Caco-2 (cell line): ENCODE data around the gene PERCC1. TPM values are rescaled to one million over a fixed set of nuclear protein-coding genes. Genes with fewer than 3 reads are reported as not detected.

Source experiments
- BruUV-seq: library from RNA; stranded (reverse); fragments of 400-500 nt; replicated peaks from 2 replicates; lab custom pipeline; 2021; lab: Mats Ljungman, UMichigan
- CTCF ChIA-PET: fragments of 300-600 bp; sonication (Branson Sonifier 250); formaldehyde crosslinking; loops from one replicate; lab custom pipeline; 2022; ENCODE audit warnings: antibody characterized with exemption; lab: Charles Lee
- POLR2A ChIA-PET: fragments of 300-600 bp; sonication (Branson Sonifier 250); formaldehyde crosslinking; loops from one replicate; lab custom pipeline; 2022; ENCODE audit warnings: antibody characterized with exemption; lab: Charles Lee
- DNase-seq, 2 experiments: peaks; one replicate each; pipeline versions ENCODE4 v3.0.0 to v3.0.0-alpha.2; 2020 to 2022
- H3K27me3 ChIP-seq: replicated peaks from 2 replicates; pipeline ENCODE4 v1.6.0; 2011; ENCODE audit warnings: low read length; ENCODE audit not compliant: control insufficient read depth, insufficient read depth
- H3K36me3 ChIP-seq: 2 replicates; pipeline ENCODE4 v1.5.1; 2011; ENCODE audit warnings: low read length; ENCODE audit not compliant: control insufficient read depth, insufficient read depth
- H3K4me1 ChIP-seq: fragments of 250-450 bp; sonication (Bioruptor Pico); 2 replicates; pipeline ENCODE4 v1.5.1; 2020; ENCODE audit warnings: mild to moderate bottlenecking
- H3K4me3 ChIP-seq: 2 replicates; pipeline ENCODE4 v1.5.1; 2011; ENCODE audit warnings: low read depth, mild to moderate bottlenecking, control low read depth, low read length
- H3K9me3 ChIP-seq: fragments of 250-450 bp; sonication (Bioruptor Pico); 2 replicates; pipeline ENCODE4 v1.5.1; 2020; ENCODE audit warnings: mild to moderate bottlenecking, moderate library complexity
- H3K27ac Mint-ChIP-seq: one replicate; pipeline ENCODE4 v1.8.0; 2022; ENCODE audit warnings: mixed read lengths; ENCODE audit not compliant: unreplicated experiment
- H3K27me3 Mint-ChIP-seq: one replicate; pipeline ENCODE4 v1.8.0; 2022; ENCODE audit warnings: mixed read lengths; ENCODE audit not compliant: insufficient read depth, unreplicated experiment
- H3K36me3 Mint-ChIP-seq: one replicate; pipeline ENCODE4 v1.8.0; 2022; ENCODE audit warnings: mild to moderate bottlenecking, mixed read lengths; ENCODE audit not compliant: insufficient read depth, unreplicated experiment
- H3K4me1 Mint-ChIP-seq: one replicate; pipeline ENCODE4 v1.8.0; 2022; ENCODE audit warnings: low read depth, mixed read lengths; ENCODE audit not compliant: unreplicated experiment
- H3K4me3 Mint-ChIP-seq: one replicate; pipeline ENCODE4 v1.8.0; 2022; ENCODE audit warnings: mild to moderate bottlenecking, moderate library complexity, mixed read lengths; ENCODE audit not compliant: unreplicated experiment
- H3K9me3 Mint-ChIP-seq: one replicate; pipeline ENCODE4 v1.8.0; 2022; ENCODE audit warnings: mixed read lengths; ENCODE audit not compliant: unreplicated experiment
- intact Hi-C: fragments of 100-400 bp; cut with micrococcal nuclease; formaldehyde crosslinking; loops from one replicate; pipeline ENCODE4 v1.10.0; 2022; ENCODE audit not compliant: unreplicated experiment
- total RNA-seq: library from RNA; stranded (reverse); gene quantifications from 2 replicates; pipeline ENCODE4 v1.2.3, GENCODE V29; 2022
- TF ChIP-seq, protein P1 (sequence below), 2 experiments: fragments of 200-600 bp in 1 of 2; IDR thresholded peaks; 1 replicate in 1 of 2; 2 replicates in 1 of 2; pipeline versions ENCODE4 v1.5.1 to v1.8.0; 2011 to 2022; ENCODE audit warnings: antibody characterized with exemption in 1 of 2, control low read depth in 1 of 2, inconsistent platforms in 1 of 2, low read depth in 1 of 2, low read length in 1 of 2, mild to moderate bottlenecking in 1 of 2, moderate library complexity in 1 of 2; ENCODE audit not compliant: insufficient read depth in 1 of 2, severe bottlenecking in 1 of 2, unreplicated experiment in 1 of 2

PERCC1 gene
- total RNA-seq, 1 experiment from 2014 or later = 2.1 TPM

DNA sequence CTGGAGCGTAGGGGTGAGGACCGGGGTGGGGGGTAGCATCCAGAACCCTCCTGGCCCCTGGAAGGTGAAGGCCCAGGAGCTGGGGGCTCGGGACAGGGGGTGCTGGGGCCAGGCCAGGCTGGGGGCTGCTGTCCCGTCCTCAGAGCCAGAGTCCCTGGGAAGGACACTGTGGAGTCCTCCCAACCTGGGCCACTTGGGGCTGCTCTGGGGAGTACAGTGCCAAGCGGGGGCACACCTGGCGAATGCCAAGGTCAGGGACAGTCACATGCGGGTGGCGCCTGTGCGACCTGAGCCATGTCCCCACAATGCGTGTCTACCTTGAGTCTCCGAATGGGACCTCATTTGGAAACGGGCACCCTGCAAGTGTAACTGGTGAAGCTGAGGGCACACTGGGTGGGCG, 1.2 kb upstream of the PERCC1 start:
- no peak overlapping the region for H3K4me3 ChIP-seq
- TF ChIP-seq, protein P1, sequence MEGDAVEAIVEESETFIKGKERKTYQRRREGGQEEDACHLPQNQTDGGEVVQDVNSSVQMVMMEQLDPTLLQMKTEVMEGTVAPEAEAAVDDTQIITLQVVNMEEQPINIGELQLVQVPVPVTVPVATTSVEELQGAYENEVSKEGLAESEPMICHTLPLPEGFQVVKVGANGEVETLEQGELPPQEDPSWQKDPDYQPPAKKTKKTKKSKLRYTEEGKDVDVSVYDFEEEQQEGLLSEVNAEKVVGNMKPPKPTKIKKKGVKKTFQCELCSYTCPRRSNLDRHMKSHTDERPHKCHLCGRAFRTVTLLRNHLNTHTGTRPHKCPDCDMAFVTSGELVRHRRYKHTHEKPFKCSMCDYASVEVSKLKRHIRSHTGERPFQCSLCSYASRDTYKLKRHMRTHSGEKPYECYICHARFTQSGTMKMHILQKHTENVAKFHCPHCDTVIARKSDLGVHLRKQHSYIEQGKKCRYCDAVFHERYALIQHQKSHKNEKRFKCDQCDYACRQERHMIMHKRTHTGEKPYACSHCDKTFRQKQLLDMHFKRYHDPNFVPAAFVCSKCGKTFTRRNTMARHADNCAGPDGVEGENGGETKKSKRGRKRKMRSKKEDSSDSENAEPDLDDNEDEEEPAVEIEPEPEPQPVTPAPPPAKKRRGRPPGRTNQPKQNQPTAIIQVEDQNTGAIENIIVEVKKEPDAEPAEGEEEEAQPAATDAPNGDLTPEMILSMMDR (IDR thresholded peaks at IDR 0.05; ENCODE audit: insufficient read depth in 1 of 2, low read depth in 1 of 2, low read length in 1 of 2, severe bottlenecking in 1 of 2, unreplicated experiment in 1 of 2) = no peak
- H3K9me3 ChIP-seq = no peaks in the 10 kb centered on the region
- H3K9me3 Mint-ChIP-seq = no peaks in the 10 kb centered on the region
- peaks cover 18% of the 10 kb centered on the region for H3K4me1 ChIP-seq
- H3K36me3 Mint-ChIP-seq = peaks cover 6% of the 10 kb centered on the region
- BruUV-seq = no TSS peak
- H3K36me3 ChIP-seq = no peaks in the 10 kb centered on the region
- POLR2A ChIA-PET = interaction anchor here (1.6 kb wide), 1 partner anchor 9 kb away, joined by 16 read pairs; the partner anchor contains the start of gene UQCC4
- peak overlapping the region; percentile 22 for H3K4me3 Mint-ChIP-seq
- H3K4me1 Mint-ChIP-seq = no peaks in the 10 kb centered on the region
- H3K27me3 Mint-ChIP-seq = no peaks in the 10 kb centered on the region
- no peaks in the 10 kb centered on the region for H3K27me3 ChIP-seq
- H3K27ac Mint-ChIP-seq = peak overlapping the region; percentile 75
- CTCF ChIA-PET = interaction anchor here (0.6 kb wide), 1 partner anchor 99 kb away, joined by 5 read pairs; no protein-coding TSS in a partner anchor
- DNase-seq = no peak
- intact Hi-C loops = loop anchor here (1.0 to 10.0 kb wide), 2 partner anchors 14 to 45 kb away; partner anchors contain the start of gene CLCN7

DNA sequence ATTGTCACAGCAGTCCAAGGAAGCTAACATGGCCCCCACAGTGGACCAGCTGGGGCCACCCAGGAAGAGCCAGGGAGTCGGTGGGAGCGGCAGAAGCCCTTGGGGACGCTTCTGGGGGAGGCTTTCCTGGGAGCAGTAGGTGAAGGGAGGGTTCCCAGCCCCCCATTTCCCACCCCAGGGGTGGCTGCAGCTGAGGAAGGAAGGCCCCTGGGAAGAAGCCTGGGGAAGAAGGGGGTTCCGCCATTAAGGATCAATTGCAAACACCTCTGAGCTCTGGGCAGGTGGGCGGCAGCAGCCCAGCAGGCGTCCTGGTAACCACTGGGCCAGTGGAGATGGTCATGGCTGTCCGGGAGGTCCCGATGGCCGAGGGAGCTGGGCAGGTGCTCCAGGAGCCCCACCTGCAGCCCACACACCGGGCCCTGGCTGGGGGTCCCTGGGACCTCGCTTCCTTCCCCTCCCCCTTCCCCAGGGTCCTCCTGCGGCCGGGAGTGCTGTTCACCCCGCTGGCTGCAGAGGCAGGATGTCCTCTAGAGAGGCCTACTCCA, 592 bp upstream of the PERCC1 start:
- DNase-seq = no peak
- peak overlapping the region; percentile 52 for H3K4me3 Mint-ChIP-seq
- no TSS peak for BruUV-seq
- ChIA-PET POLR2A (interaction anchor here (1.0 to 1.6 kb wide), 2 partner anchors 9 to 22 kb away, joined by 3 to 16 read pairs; partner anchors contain the start of gene UQCC4), CTCF (interaction anchor here (0.5 to 2.0 kb wide), 4 partner anchors 10 to 566 kb away, joined by 3 to 9 read pairs (median 4); partner anchors contain the start of gene UQCC4)
- H3K4me3 ChIP-seq = no peak overlapping the region
- no peaks in the 10 kb centered on the region for H3K27me3 Mint-ChIP-seq
- H3K27me3 ChIP-seq = no peaks in the 10 kb centered on the region
- peaks cover 18% of the 10 kb centered on the region for H3K4me1 ChIP-seq
- TF ChIP-seq, protein P1 (IDR thresholded peaks at IDR 0.05; ENCODE audit: insufficient read depth in 1 of 2, low read depth in 1 of 2, low read length in 1 of 2, severe bottlenecking in 1 of 2, unreplicated experiment in 1 of 2) = no peak
- H3K36me3 ChIP-seq = no peaks in the 10 kb centered on the region
- H3K27ac Mint-ChIP-seq = peak overlapping the region; percentile 75
- no peaks in the 10 kb centered on the region for H3K9me3 Mint-ChIP-seq
- intact Hi-C loops = loop anchor here (1.0 kb wide), 1 partner anchor 15 kb away; no protein-coding TSS in a partner anchor
- H3K36me3 Mint-ChIP-seq = peaks cover 6% of the 10 kb centered on the region
- no peaks in the 10 kb centered on the region for H3K9me3 ChIP-seq
- no peaks in the 10 kb centered on the region for H3K4me1 Mint-ChIP-seq

DNA sequence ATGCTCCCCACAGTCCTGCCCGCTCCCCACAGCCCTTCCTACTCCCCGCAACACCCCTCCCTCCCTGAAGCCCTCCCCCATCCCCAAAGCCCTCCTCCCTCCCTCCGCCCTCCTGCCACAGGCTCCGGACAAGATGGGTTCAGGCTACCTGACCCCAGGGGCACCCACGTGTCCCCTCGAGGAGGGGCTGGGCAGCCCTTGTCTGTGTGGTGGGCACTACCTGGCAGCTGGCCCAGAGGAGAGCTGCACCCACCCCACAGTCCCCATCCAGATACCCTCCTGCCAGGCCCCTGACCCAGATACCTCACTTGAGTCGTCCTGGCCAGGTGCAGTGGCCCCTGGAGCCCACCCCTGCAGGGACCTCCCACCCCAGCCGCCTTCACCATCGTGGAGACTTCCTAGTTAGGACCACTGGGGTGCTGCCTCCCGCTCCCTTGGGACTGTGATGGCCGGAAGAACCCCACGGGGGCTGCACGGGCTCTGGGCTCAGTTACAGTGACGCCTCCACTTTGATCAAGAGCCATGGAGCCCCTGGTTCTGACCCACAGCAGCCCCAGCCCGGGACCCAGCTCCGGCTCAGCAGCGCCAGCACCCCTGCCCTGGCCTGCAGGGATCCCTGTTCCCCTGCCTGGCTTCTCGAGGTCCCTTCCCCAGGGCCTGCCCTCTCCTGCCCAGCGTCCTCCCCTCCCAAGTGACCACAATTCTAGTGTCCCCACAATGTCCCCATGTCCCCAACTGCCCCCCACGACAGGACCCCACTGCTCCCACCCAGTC, 806 bp downstream of the PERCC1 start:
- Histone ChIP-seq H3K4me1 (peaks cover 18% of the 10 kb centered on the region), H3K4me3 (no peak overlapping the region), H3K9me3 (no peaks in the 10 kb centered on the region), H3K36me3 (no peaks in the 10 kb centered on the region), H3K27me3 (no peaks in the 10 kb centered on the region)
- Mint-ChIP-seq H3K9me3 (no peaks in the 10 kb centered on the region), H3K4me3 (peak overlapping the region; percentile 16), H3K4me1 (no peaks in the 10 kb centered on the region), H3K27ac (peak overlapping the region; percentile 75), H3K27me3 (no peaks in the 10 kb centered on the region), H3K36me3 (peaks cover 2% of the 10 kb centered on the region)
- intact Hi-C loops = no loop called here
- TF ChIP-seq, protein P1 (IDR thresholded peaks at IDR 0.05; ENCODE audit: insufficient read depth in 1 of 2, low read depth in 1 of 2, low read length in 1 of 2, severe bottlenecking in 1 of 2, unreplicated experiment in 1 of 2) = no peak
- POLR2A ChIA-PET = interaction anchor here (0.6 to 1.6 kb wide), 3 partner anchors 11 to 24 kb away, joined by 3 to 16 read pairs (median 16); partner anchors contain the start of gene UQCC4
- BruUV-seq = no TSS peak
- DNase-seq = no peak
- CTCF ChIA-PET = interaction anchor here (0.8 to 2.0 kb wide), 4 partner anchors 11 to 89 kb away, joined by 3 to 9 read pairs (median 4); partner anchors contain the start of gene UQCC4
